Kidney capillary endothelial cell (primary cell): Measurements from ENCODE around the gene ELMOD1.

Source experiments
- DNase-seq: peaks from one replicate; pipeline ENCODE4 v3.0.0-alpha.2; 2018; ENCODE audit warnings: low spot score

ELMOD1 gene

DNA sequence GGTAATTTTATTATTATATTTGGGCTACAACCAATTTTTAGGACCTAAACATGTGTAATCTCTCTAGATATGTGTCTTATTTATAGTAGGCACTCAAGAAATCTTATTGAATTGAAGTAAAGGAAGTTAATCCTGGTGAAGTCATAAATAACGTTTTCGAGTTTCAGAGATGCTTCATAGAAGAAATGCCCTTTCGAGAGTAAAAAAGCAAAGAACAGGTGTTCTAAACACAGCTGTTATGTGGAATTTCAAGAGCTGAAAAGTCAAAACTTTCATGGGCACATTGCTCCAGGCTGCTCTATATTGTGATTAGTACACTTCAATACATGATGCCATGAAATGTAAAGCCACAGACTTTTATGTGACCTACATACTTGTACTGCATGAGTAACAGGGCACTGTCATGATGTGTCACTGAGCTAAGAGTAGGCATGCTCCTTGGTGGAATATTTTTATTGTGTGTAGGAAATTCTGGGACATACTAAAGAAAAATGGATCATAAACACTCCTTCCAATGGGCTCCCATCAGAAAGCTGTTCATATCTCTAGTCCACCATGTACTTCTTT, 7.2 kb upstream of the ELMOD1 start:
- no peak for DNase-seq

GRCh38 chr11:107587306-107587979, 3.5 kb upstream of the ELMOD1 start:
- no peak for DNase-seq

GRCh38 chr11:107591378-107592230, 657 bp downstream of the ELMOD1 start:
- DNase-seq, result no peak

DNA sequence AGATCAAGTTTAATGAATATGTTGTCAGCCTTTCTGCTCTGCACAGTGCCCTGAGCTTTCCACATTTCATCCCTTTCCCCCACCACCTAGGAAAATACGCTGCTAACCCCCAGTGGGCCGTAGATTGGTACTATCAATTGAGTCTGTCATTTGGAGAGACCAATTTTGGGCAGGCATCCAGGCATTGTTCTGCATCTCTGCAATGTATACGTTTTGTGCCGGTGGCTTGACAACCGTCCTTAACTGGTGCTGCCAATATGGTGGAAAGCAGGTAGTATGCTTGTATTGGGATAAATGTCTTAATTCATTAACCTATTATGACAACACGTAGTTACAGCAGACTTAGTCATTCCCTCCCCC, 1.3 kb downstream of the ELMOD1 start:
- DNase-seq, result no peak

DNA sequence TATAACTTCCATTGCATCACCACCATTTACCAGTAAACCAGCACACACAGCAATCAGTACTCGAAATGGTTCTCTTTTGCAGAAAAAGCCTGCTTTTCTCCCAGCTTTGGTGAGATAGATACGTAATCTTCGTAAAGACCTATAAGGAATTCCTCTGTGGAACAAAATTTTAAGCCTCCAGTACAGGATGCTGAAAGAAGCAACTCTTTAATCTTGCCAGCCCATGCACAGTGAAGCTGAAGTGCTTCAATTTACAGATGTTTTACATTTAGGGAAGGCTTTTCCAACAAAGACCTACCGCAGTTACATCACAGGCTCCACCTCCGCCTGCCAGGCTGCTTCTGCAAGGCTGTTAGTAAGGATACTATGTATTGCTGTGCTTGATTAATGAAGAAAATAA, 1.9 kb downstream of the ELMOD1 start:
- DNase-seq, result no peak

GRCh38 chr11:107593951-107594350, 3.0 kb downstream of the ELMOD1 start:
- no peak for DNase-seq

DNA sequence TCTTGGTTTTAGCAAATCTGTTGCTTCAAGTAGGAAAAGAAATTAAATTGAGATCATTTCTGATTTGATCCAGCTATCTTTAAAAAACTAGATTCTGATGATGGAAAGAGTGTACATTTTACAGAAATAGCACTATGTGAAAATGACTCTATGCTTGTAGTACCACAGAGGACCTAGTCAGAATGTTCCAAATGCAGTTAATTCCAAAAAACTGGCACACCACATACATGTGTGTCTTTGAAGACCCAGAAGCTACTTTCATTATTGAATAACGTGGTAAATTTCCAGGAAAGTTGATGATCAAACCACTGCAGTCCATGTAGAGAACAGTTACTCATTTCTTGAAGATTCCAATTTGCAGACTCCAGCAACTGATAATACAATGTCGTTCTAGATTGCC, 3.8 kb downstream of the ELMOD1 start:
- no peak for DNase-seq

GRCh38 chr11:107598225-107599139, 7.5 kb downstream of the ELMOD1 start:
- DNase-seq, result no peak

- no peak for DNase-seq
Measured at GRCh38 chr11:107605061-107606006, 14.4 kb downstream of the ELMOD1 start.

- DNase-seq, result no peak
Measured at GRCh38 chr11:107606141-107606540, 15.2 kb downstream of the ELMOD1 start.

DNA sequence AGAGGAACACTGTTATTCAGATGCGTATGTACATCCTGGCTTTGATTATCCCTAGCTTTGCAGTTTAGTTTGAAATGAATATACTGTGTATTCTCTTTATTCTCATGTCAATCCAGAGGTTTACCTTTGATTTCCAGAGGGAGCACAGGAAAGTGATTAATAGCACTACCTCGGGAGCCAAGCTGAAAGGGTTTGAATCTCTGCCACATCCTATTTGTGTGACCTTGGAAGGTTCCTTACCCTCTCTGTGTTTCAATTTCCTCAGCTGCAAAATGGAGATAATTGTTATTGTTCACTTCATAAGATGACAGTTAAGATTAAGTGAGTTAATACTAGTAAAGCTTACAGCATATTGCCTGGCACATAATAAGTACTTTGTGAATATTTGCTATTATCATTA, 17.9 kb downstream of the ELMOD1 start:
- no peak for DNase-seq

- no peak for DNase-seq
Measured at GRCh38 chr11:107609400-107610218, 18.7 kb downstream of the ELMOD1 start.

- no peak for DNase-seq
Measured at GRCh38 chr11:107612445-107612844, 21.5 kb downstream of the ELMOD1 start.

DNA sequence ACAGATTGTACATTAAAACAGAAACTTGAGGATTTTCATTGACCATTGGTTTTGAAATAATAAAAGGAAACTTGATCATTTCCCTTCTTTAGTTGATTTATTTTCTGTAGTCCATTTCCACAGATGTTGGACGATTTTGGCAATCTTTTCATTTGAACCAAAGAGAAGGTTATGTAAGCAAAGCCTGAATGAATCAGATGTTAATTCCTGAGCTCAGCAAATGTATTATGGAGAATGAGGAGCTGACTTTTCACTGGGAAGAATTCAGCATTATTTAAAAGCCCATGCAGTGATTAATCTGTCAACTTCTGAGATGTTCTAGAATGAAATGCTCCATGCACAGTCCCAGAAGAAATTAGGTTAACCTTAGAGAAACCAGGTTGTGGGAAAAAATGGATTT, 29.0 kb downstream of the ELMOD1 start:
- DNase-seq, result no peak

DNA sequence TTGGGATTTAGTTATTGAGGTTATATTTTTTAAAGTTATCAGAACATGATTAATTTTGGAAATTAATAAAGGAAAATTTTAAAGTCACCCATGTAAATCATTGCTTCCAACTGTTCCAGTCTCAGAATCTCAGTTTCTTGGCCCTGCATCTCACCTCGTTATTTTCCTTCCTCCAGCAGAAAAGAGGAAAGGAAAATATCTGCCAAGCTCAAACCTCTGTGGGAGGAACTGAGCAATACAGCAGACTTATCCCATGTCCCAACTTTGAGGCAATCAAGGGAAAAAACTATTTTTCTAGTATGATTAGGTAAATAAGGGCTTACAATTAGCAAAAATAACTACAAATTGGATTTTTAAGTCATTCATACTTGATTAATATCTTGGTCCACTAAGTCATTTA, 30.1 kb downstream of the ELMOD1 start:
- no peak for DNase-seq

GRCh38 chr11:107623183-107623582, 32.2 kb downstream of the ELMOD1 start:
- DNase-seq, result no peak

DNA sequence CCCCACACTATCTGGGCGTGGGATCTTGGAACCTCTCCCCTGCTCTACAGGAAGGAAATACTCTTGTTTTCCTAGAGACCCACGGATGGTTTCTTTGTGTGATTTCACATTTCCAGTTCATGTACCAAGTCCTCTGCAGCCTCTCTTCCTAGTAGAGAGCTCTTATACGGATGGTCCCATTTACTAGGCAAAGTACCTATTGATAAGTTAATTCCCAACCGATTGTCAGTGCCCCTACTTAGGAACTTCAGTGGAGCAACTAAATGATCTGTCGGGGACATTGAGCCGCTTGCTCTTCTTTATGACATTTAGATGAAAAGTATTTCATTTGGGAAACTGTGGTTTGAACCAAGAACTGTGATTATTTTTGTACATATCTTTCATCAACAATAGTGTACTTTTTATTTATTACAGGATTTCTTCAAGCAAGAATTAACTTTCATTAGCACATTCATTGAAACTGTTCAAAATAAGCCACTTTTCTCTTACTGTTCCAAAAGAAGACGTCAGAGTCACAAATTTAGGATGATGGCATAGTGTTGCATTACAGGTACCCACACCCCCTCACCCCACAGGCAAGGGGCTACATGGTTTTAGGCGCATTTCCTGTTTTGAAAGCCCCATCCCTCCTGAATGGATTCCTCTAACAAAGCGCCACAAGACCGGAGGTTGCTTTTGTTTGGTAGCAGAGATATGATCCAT, 34.2 kb downstream of the ELMOD1 start:
- no peak for DNase-seq

GRCh38 chr11:107625685-107625989, 34.7 kb downstream of the ELMOD1 start:
- DNase-seq, result no peak

DNA sequence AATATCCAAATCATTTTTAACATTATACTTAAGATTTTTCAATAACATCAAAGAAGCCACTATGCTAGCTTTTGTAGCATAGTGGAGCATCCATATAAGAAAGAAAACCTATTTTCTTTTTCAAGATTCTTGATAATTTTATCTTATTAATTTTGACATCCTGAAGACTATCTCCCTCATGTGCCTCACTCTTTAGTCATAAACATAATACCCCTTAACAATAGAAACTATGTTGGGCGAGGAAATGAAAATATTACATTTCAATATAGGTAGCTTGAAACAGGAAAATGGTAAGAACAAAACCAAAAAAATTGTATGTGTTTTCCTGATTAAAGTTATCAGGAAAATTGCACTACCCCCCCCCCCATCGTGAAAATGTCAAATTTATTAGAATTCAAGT, 40.1 kb downstream of the ELMOD1 start:
- no peak for DNase-seq

DNA sequence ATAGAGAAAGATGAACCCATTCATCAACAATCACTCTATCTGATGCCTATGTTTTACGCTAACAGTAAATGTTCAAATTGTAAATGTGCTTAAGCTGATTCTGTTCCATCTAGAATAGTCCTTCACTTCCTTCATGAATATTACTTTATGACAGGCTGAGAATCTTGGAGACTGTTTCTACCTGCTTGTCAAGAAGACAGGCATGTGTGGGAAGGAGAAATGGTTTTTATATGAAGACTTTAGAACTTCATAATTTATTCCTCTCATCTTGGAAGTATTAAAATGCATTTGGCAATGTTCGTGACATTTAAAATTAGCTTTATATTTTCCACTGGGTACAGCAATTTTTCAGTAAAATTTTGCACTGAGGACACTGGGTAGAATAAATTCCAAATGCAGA, 41.0 kb downstream of the ELMOD1 start:
- no peak for DNase-seq
